HL-60/S4 treated with retinoic acid at 250 ng/mL for 4 days and 3 days (cell line): ENCODE results near the gene BTBD2.

Source experiments
- in situ Hi-C: fragments of 300-500 bp; cut with MboI; formaldehyde crosslinking; loops from 2 replicates; pipeline ENCODE4 v1.7.0; 2022; ENCODE audit warnings: low sequenced_read_pairs

BTBD2 gene

GRCh38 chr19:2015608-2015950 lies at the start of gene BTBD2:
TSS of gene BTBD2 (minus strand) at chr19:2015714. CDS start at chr19:2015703, 11 bp downstream.
- in situ Hi-C loops: no loop called here

- in situ Hi-C loops: no loop called here
Measured at GRCh38 chr19:2064788-2065524, 49.4 kb upstream of the BTBD2 start.

- in situ Hi-C loops: no loop called here
Measured at GRCh38 chr19:2064395-2064787, 48.9 kb upstream of the BTBD2 start.

- in situ Hi-C loops: no loop called here
Measured at GRCh38 chr19:2063824-2064223, 48.3 kb upstream of the BTBD2 start.

GRCh38 chr19:2062770-2063169 lies 47.3 kb upstream of the BTBD2 start:
- in situ Hi-C loops: no loop called here

- in situ Hi-C loops: no loop called here
Measured at GRCh38 chr19:2062389-2062729, 46.8 kb upstream of the BTBD2 start.

- in situ Hi-C loops: no loop called here
Measured at GRCh38 chr19:2061495-2062388, 46.2 kb upstream of the BTBD2 start.

GRCh38 chr19:2060884-2061494 lies 45.5 kb upstream of the BTBD2 start:
- in situ Hi-C loops: no loop called here

- in situ Hi-C loops: no loop called here
Measured at GRCh38 chr19:2059422-2060201, 44.1 kb upstream of the BTBD2 start.

- in situ Hi-C loops: no loop called here
Measured at GRCh38 chr19:2058570-2059421, 43.3 kb upstream of the BTBD2 start.

- in situ Hi-C loops: no loop called here
Measured at GRCh38 chr19:2057484-2058469, 42.3 kb upstream of the BTBD2 start.

- in situ Hi-C loops: no loop called here
Measured at GRCh38 chr19:2056837-2057192, 41.3 kb upstream of the BTBD2 start.

- in situ Hi-C loops: no loop called here
Measured at GRCh38 chr19:2055931-2056836, 40.7 kb upstream of the BTBD2 start.

GRCh38 chr19:2054763-2055162 lies 39.2 kb upstream of the BTBD2 start:
- in situ Hi-C loops: no loop called here

GRCh38 chr19:2053601-2054389 lies 38.3 kb upstream of the BTBD2 start:
- in situ Hi-C loops: no loop called here

GRCh38 chr19:2051773-2052704 lies 36.5 kb upstream of the BTBD2 start:
- in situ Hi-C loops: no loop called here
